ENCODE data around the gene B3GALT4. TPM values are rescaled to one million over a fixed set of nuclear protein-coding genes. Genes with fewer than 3 reads are reported as not detected.

Gene B3GALT4
- total RNA-seq, 1 experiment from 2014 or later = not detected

GRCh38 chr6:33315793-33316602 lies 39.1 kb downstream of the B3GALT4 start:
- no peak for DNase-seq (ENCODE audit: low spot score)

- DNase-seq (ENCODE audit: low spot score) = no peak
Measured at GRCh38 chr6:33316603-33317418, 39.9 kb downstream of the B3GALT4 start.

GRCh38 chr6:33317419-33317668 lies 40.4 kb downstream of the B3GALT4 start:
- no peak for DNase-seq (ENCODE audit: low spot score)

GRCh38 chr6:33317669-33318425 lies 40.9 kb downstream of the B3GALT4 start, which contains the start of gene ZBTB22:
ZBTB22 (minus strand) TSS chr6:33317744; CDS start chr6:33316916, 828 bp downstream.
- peak; percentile 97 for DNase-seq (ENCODE audit: low spot score)

- DNase-seq (ENCODE audit: low spot score) = no peak
Measured at GRCh38 chr6:33318426-33319073, 41.6 kb downstream of the B3GALT4 start.

GRCh38 chr6:33319939-33320314 lies 43.0 kb downstream of the B3GALT4 start:
- DNase-seq (ENCODE audit: low spot score) = no peak

GRCh38 chr6:33320315-33321181 lies 43.6 kb downstream of the B3GALT4 start:
- DNase-seq (ENCODE audit: low spot score) = peak; percentile 50

- no peak for DNase-seq (ENCODE audit: low spot score)
Measured at GRCh38 chr6:33321227-33321626, 44.3 kb downstream of the B3GALT4 start.

GRCh38 chr6:33323623-33323948 lies 46.7 kb downstream of the B3GALT4 start:
- no peak for DNase-seq (ENCODE audit: low spot score)

GRCh38 chr6:33324125-33324524 lies 47.2 kb downstream of the B3GALT4 start:
- DNase-seq (ENCODE audit: low spot score) = no peak

Other genes with a start within 250 kb of the B3GALT4 start
- 5.2 and 5.4 TPM in 2 replicates for gene HLA-DPA1, start 203.5 kb upstream of the B3GALT4 start, total RNA-seq (2014; rRNA removed; shearing (Covaris generic))
- gene HLA-DPB1, start 201.1 kb upstream of the B3GALT4 start, total RNA-seq (2014; rRNA removed; shearing (Covaris generic)) = 25.4 and 47.3 TPM in 2 replicates
- gene COL11A2, start 84.7 kb upstream of the B3GALT4 start, total RNA-seq (2014; rRNA removed; shearing (Covaris generic)) = 0.10 and 0.39 TPM in 2 replicates
- 7.8 and 8.3 TPM in 2 replicates for gene RXRB, start 76.5 kb upstream of the B3GALT4 start, total RNA-seq (2014; rRNA removed; shearing (Covaris generic))
- gene SLC39A7, start 76.3 kb upstream of the B3GALT4 start, total RNA-seq (2014; rRNA removed; shearing (Covaris generic)) = 64.8 and 69.5 TPM in 2 replicates
- gene HSD17B8, start 72.5 kb upstream of the B3GALT4 start, total RNA-seq (2014; rRNA removed; shearing (Covaris generic)) = 1.2 and 5.6 TPM in 2 replicates
- gene RING1, start 68.6 kb upstream of the B3GALT4 start, total RNA-seq (2014; rRNA removed; shearing (Covaris generic)) = 26.9 and 29.3 TPM in 2 replicates
- gene VPS52, start 5.2 kb upstream of the B3GALT4 start, total RNA-seq (2014; rRNA removed; shearing (Covaris generic)) = 16.9 and 38.9 TPM in 2 replicates
- gene RPS18, start 5.0 kb upstream of the B3GALT4 start, total RNA-seq (2014; rRNA removed; shearing (Covaris generic)) = 2,534 and 2,796 TPM in 2 replicates
- gene WDR46, start 12.1 kb downstream of the B3GALT4 start, total RNA-seq (2014; rRNA removed; shearing (Covaris generic)) = 89.0 and 99.5 TPM in 2 replicates
- gene PFDN6, start 12.5 kb downstream of the B3GALT4 start, total RNA-seq (2014; rRNA removed; shearing (Covaris generic)) = 85.0 and 105 TPM in 2 replicates
- 14.7 and 17.5 TPM in 2 replicates for gene RGL2, start 21.8 kb downstream of the B3GALT4 start, total RNA-seq (2014; rRNA removed; shearing (Covaris generic))
- 56.5 and 69.8 TPM in 2 replicates for gene TAPBP, start 37.0 kb downstream of the B3GALT4 start, total RNA-seq (2014; rRNA removed; shearing (Covaris generic))
- gene ZBTB22, start 40.6 kb downstream of the B3GALT4 start, total RNA-seq (2014; rRNA removed; shearing (Covaris generic)) = 7.9 and 11.3 TPM in 2 replicates
- 45.4 and 73.9 TPM in 2 replicates for gene DAXX, start 45.8 kb downstream of the B3GALT4 start, total RNA-seq (2014; rRNA removed; shearing (Covaris generic))
- 52.4 and 67.2 TPM in 2 replicates for gene KIFC1, start 114.7 kb downstream of the B3GALT4 start, total RNA-seq (2014; rRNA removed; shearing (Covaris generic))
- 20.4 and 20.5 TPM in 2 replicates for gene PHF1, start 133.9 kb downstream of the B3GALT4 start, total RNA-seq (2014; rRNA removed; shearing (Covaris generic))
- gene CUTA, start 141.0 kb downstream of the B3GALT4 start, total RNA-seq (2014; rRNA removed; shearing (Covaris generic)) = 183 and 222 TPM in 2 replicates
- gene SYNGAP1, start 142.9 kb downstream of the B3GALT4 start, total RNA-seq (2014; rRNA removed; shearing (Covaris generic)) = 0.37 and 0.75 TPM in 2 replicates
- 5.6 and 7.6 TPM in 2 replicates for gene ZBTB9, start 177.5 kb downstream of the B3GALT4 start, total RNA-seq (2014; rRNA removed; shearing (Covaris generic))